Keratinocyte (primary cell): Measurements from ENCODE around the gene CENPF.

ENCODE experiments used
- CTCF ChIP-seq, 3 experiments: IDR thresholded peaks in 1 of 3; conservative IDR thresholded peaks in 1 of 3; optimal IDR thresholded peaks in 1 of 3; 2 replicates in 2 of 3; 3 replicates in 1 of 3; pipeline versions ENCODE3 to v1.5.1; 2011; ENCODE audit warnings: low read length in 3 of 3, mild to moderate bottlenecking in 3 of 3, moderate library complexity in 2 of 3, control low read depth in 1 of 3, inconsistent platforms in 1 of 3; ENCODE audit not compliant: insufficient read depth in 2 of 3; ENCODE audit errors: extremely low read depth in 1 of 3
- EZH2 ChIP-seq: IDR thresholded peaks from one replicate; pipeline ENCODE4 v1.6.1; 2012; ENCODE audit warnings: inconsistent platforms, mild to moderate bottlenecking, low read length, moderate library complexity

GRCh38 chr1:214707306-214708087 is 104.5 kb downstream of the CENPF start:
- TF ChIP-seq CTCF (optimal IDR thresholded peaks at IDR 0.05 in 1 of 3, IDR thresholded peaks at IDR 0.05 in 1 of 3, conservative IDR thresholded peaks at IDR 0.05 in 1 of 3; ENCODE audit: extremely low read depth in 1 of 3, insufficient read depth in 2 of 3, low read length in 3 of 3) (no peak), EZH2 (no peak)
